IMR-90 (cell line): ENCODE measurements around the gene AREL1. TPM values are rescaled to one million over a fixed set of nuclear protein-coding genes. Genes with fewer than 3 reads are reported as not detected.

Experiments used
- ATAC-seq: fragments of 200-7000 bp; cut with Tn5 transposase; 2 replicates; pipeline ENCODE4 v1.9.1; 2020; ENCODE audit warnings: low read depth, mild to moderate bottlenecking, moderate library complexity
- BruUV-seq: library from RNA; stranded (reverse); fragments of 400-500 nt; replicated peaks from 2 replicates; lab custom pipeline; 2021; lab: Mats Ljungman, UMichigan
- CTCF ChIA-PET: fragments of 300-600 bp; formaldehyde crosslinking; extraction: SDS; loops from one replicate; lab custom pipeline; 2021; ENCODE audit warnings: antibody characterized with exemption; lab: Yijun Ruan, JAX
- POLR2A ChIA-PET: fragments of 300-600 bp; sonication (Branson Sonifier 250); formaldehyde crosslinking; loops from one replicate; lab custom pipeline; 2022; ENCODE audit warnings: antibody characterized with exemption; ENCODE audit not compliant: unreplicated experiment; lab: Charles Lee
- DNase-seq: peaks from one replicate; pipeline ENCODE4 v3.0.0; 2013
- H2AFZ ChIP-seq: replicated peaks from 2 replicates; pipeline ENCODE3; 2013; ENCODE audit warnings: low read length, mild to moderate bottlenecking; ENCODE audit not compliant: poor library complexity
- H2AK5ac ChIP-seq: 2 replicates; pipeline ENCODE4 v1.6.1; 2013; ENCODE audit warnings: low read depth, low read length, inconsistent platforms
- H2AK9ac ChIP-seq: replicated peaks from 2 replicates; pipeline ENCODE3; 2013; ENCODE audit warnings: mild to moderate bottlenecking, low read depth, low read length, moderate library complexity; ENCODE audit not compliant: poor library complexity
- H2BK120ac ChIP-seq: 2 replicates; pipeline ENCODE4 v1.6.1; 2013; ENCODE audit warnings: low read depth, low read length, inconsistent platforms
- H2BK15ac ChIP-seq: 3 replicates; pipeline ENCODE4 v1.6.1; 2013; ENCODE audit warnings: low read depth, low read length, inconsistent platforms
- H2BK20ac ChIP-seq: 2 replicates; pipeline ENCODE4 v1.6.1; 2013; ENCODE audit warnings: low read depth, mild to moderate bottlenecking, inconsistent platforms, low read length, moderate library complexity
- H2BK5ac ChIP-seq: 2 replicates; pipeline ENCODE4 v1.6.1; 2013; ENCODE audit warnings: mild to moderate bottlenecking, low read depth, low read length, inconsistent platforms; ENCODE audit not compliant: poor library complexity, severe bottlenecking
- H3K14ac ChIP-seq: replicated peaks from 2 replicates; pipeline ENCODE4 v1.6.1; 2013; ENCODE audit warnings: low read depth, low read length, inconsistent platforms
- H3K18ac ChIP-seq: 2 replicates; pipeline ENCODE4 v1.6.1; 2013; ENCODE audit warnings: low read depth, low read length, control low read depth
- H3K23ac ChIP-seq: 2 replicates; pipeline ENCODE4 v1.6.1; 2013; ENCODE audit warnings: low read depth, low read length, inconsistent platforms
- H3K27ac ChIP-seq: 2 replicates; pipeline ENCODE4 v1.5.1; 2013; ENCODE audit warnings: mild to moderate bottlenecking, control low read depth, low read length; ENCODE audit not compliant: insufficient read depth
- H3K27me3 ChIP-seq: 2 replicates; pipeline ENCODE4 v1.6.1; 2013; ENCODE audit warnings: low read length; ENCODE audit not compliant: control insufficient read depth, insufficient read depth
- H3K36me3 ChIP-seq: 2 replicates; pipeline ENCODE4 v1.6.1; 2013; ENCODE audit warnings: low read length, mixed read lengths; ENCODE audit not compliant: control insufficient read depth, insufficient read depth
- H3K4ac ChIP-seq: 2 replicates; pipeline ENCODE4 v1.6.1; 2013; ENCODE audit warnings: low read depth, low read length, inconsistent platforms
- H3K4me1 ChIP-seq: 2 replicates; pipeline ENCODE4 v1.6.1; 2013; ENCODE audit warnings: low read length, mixed read lengths; ENCODE audit not compliant: control insufficient read depth, insufficient read depth
- H3K4me2 ChIP-seq: 2 replicates; pipeline ENCODE4 v1.6.1; 2013; ENCODE audit warnings: low read depth, mild to moderate bottlenecking, control low read depth, low read length, moderate library complexity
- H3K4me3 ChIP-seq: 2 replicates; pipeline ENCODE4 v1.5.1; 2013; ENCODE audit warnings: low read depth, mild to moderate bottlenecking, control low read depth, low read length, moderate library complexity; ENCODE audit not compliant: insufficient read depth
- H3K56ac ChIP-seq: 2 replicates; pipeline ENCODE4 v1.6.1; 2013; ENCODE audit warnings: low read length, inconsistent platforms; ENCODE audit not compliant: insufficient read depth; ENCODE audit errors: extremely low read depth
- H3K79me1 ChIP-seq, 2 experiments: 2 replicates each; pipeline ENCODE4 v1.6.1; 2013; ENCODE audit warnings: low read length in 2 of 2, inconsistent platforms in 1 of 2, low read depth in 1 of 2
- H3K9ac ChIP-seq: 2 replicates; pipeline ENCODE4 v1.6.1; 2013; ENCODE audit warnings: low read depth, low read length, control low read depth
- H3K9me1 ChIP-seq: 2 replicates; pipeline ENCODE4 v1.6.1; 2013; ENCODE audit warnings: low read length, inconsistent platforms; ENCODE audit not compliant: insufficient read depth
- H3K9me3 ChIP-seq: 2 replicates; pipeline ENCODE4 v1.6.1; 2013; ENCODE audit warnings: low read length; ENCODE audit not compliant: control insufficient read depth, insufficient read depth
- H4K20me1 ChIP-seq: 2 replicates; pipeline ENCODE4 v1.6.1; 2013; ENCODE audit warnings: low read length, inconsistent platforms; ENCODE audit not compliant: insufficient read depth
- H4K5ac ChIP-seq: 2 replicates; pipeline ENCODE4 v1.6.1; 2013; ENCODE audit warnings: mild to moderate bottlenecking, low read depth, low read length, control low read depth
- H4K8ac ChIP-seq, 2 experiments: 2 replicates each; pipeline ENCODE4 v1.6.1; 2013; ENCODE audit warnings: low read depth in 2 of 2, low read length in 2 of 2, control low read depth in 1 of 2, inconsistent platforms in 1 of 2
- H4K91ac ChIP-seq: 2 replicates; pipeline ENCODE4 v1.6.1; 2013; ENCODE audit warnings: low read depth, low read length, inconsistent platforms; ENCODE audit not compliant: insufficient read depth
- CHD1 ChIP-seq: IDR thresholded peaks from 2 replicates; pipeline ENCODE4 v1.6.1; 2012; ENCODE audit warnings: low read depth, low read length, improper control_type of control experiment
- MAZ ChIP-seq: IDR thresholded peaks from 2 replicates; pipeline ENCODE4 v1.6.1; 2012; ENCODE audit warnings: low read depth, mild to moderate bottlenecking, low read length, improper control_type of control experiment, moderate library complexity, borderline replicate concordance
- WGBS, 2 experiments: methylation state at CpG; one replicate each; pipeline versions ENCODE4 v1.1.5 to v1.1.7; 2013; ENCODE audit warnings: missing lambda C conversion rate in 2 of 2; ENCODE audit not compliant: insufficient read length in 1 of 2; ENCODE audit errors: extremely low coverage in 2 of 2; 5-methylcytosine and 5-hydroxymethylcytosine counted together
- dilution Hi-C: fragments of 300-500 bp; cut with HindIII; formaldehyde crosslinking; loops from one replicate; pipeline ENCODE4 v1.14.3; 2018; ENCODE audit warnings: low sequenced_read_pairs; ENCODE audit not compliant: unreplicated experiment
- in situ Hi-C: fragments of 300-500 bp; cut with MboI; formaldehyde crosslinking; loops from 3 replicates; pipeline ENCODE4 v1.14.3; 2019; ENCODE audit warnings: low sequenced_read_pairs, inconsistent platforms, mixed read lengths
- intact Hi-C: fragments of 100-400 bp; cut with micrococcal nuclease; formaldehyde crosslinking; loops from 2 replicates; pipeline ENCODE4 v1.10.0; 2022
- polyA plus RNA-seq, 3 experiments: library from polyadenylated mRNA; depleted of rRNA; stranded (reverse); fragments of >200 nt; gene quantifications; 2 replicates each; pipeline ENCODE4 v1.2.3, GENCODE V29; 2012; ENCODE audit warnings: low replicate concordance in 1 of 3
- total RNA-seq: library from RNA; depleted of rRNA; stranded (reverse); fragments of >200 nt; gene quantifications from 2 replicates; pipeline ENCODE4 v1.2.3, GENCODE V29; 2012
- TF ChIP-seq, protein P1 (sequence below): fragments of 150-350 bp; IDR thresholded peaks from 2 replicates; pipeline ENCODE4 v1.6.1; 2017; ENCODE audit warnings: mild to moderate bottlenecking, antibody characterized with exemption, low read length, low read depth

Gene AREL1
- total and polyA plus RNA-seq, 2 of the 4 experiments (the other 2 are of a cell fraction), result 30.0 to 39.3 TPM

DNA sequence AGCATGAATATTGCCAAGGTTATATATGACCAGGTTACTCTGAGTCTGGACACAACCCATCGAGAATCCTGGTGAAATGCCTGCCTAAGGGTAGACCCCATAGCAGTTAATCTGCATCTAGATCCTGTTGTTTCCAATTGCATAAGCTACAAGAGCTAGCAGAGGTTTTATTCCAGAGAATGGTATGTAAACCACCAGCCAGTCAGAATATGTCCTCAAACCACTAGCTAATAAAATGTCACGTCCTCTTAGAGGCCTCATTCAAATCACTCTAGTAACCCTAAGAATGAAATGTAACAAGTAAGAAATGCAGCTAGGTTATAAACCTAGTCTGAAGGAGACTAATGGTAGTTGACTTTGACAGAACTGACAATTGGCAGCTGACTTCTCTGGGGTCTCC lies 41.3 kb upstream of the AREL1 start:
- TF ChIP-seq, protein P1, sequence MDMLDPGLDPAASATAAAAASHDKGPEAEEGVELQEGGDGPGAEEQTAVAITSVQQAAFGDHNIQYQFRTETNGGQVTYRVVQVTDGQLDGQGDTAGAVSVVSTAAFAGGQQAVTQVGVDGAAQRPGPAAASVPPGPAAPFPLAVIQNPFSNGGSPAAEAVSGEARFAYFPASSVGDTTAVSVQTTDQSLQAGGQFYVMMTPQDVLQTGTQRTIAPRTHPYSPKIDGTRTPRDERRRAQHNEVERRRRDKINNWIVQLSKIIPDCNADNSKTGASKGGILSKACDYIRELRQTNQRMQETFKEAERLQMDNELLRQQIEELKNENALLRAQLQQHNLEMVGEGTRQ, result no peak
- TF ChIP-seq MAZ (no peak), CHD1 (no peak)
- Histone ChIP-seq H3K23ac (no peak overlapping the region), H3K4me1 (peaks cover 2% of the 10 kb centered on the region; the same call in 1 of the 2 replicates), H2BK120ac (no peak overlapping the region), H3K56ac (no peak overlapping the region), H3K4me2 (peak overlapping the region; percentile 46; the same call in 1 of the 2 replicates), H2AK5ac (no peak overlapping the region), H2BK15ac (no peak overlapping the region), H2BK20ac (no peak overlapping the region), H3K27ac (no peak overlapping the region), H3K4ac (no peak overlapping the region), H3K9ac (no peak overlapping the region), H3K4me3 (no peak overlapping the region), H2AFZ (no peak overlapping the region), H3K14ac (no peak overlapping the region), H4K20me1 (no peaks in the 10 kb centered on the region), H3K27me3 (no peaks in the 10 kb centered on the region), H3K79me1 (no peaks in the 10 kb centered on the region), H2AK9ac (no peak overlapping the region), H3K18ac (no peak overlapping the region), H3K9me3 (peaks cover 3% of the 10 kb centered on the region; the same call in 1 of the 2 replicates), H3K9me1 (no peaks in the 10 kb centered on the region), H3K36me3 (no peaks in the 10 kb centered on the region), H2BK5ac (peak overlapping the region; percentile 36), H4K5ac (no peak overlapping the region), H4K8ac (no peak overlapping the region), H4K91ac (no peak overlapping the region)
- no TSS peak for BruUV-seq
- ATAC-seq, result peak; percentile 59
- CTCF ChIA-PET, result interaction anchor here (1.2 kb wide), 1 partner anchor 9 kb away, joined by 3 read pairs; the partner anchor contains the start of gene YLPM1
- WGBS, 2 experiments, result 57% methylated on average over 1 of the region's 2 CpGs; no CpG with 5 or more reads in 1 of the 2 experiments
- POLR2A ChIA-PET, result no interaction called here
- dilution Hi-C loops (no loop called here), in situ Hi-C loops (no loop called here), intact Hi-C loops (no loop called here)
- peak; percentile 13 for DNase-seq
